Measurements from ENCODE around the gene CD247.

DNA sequence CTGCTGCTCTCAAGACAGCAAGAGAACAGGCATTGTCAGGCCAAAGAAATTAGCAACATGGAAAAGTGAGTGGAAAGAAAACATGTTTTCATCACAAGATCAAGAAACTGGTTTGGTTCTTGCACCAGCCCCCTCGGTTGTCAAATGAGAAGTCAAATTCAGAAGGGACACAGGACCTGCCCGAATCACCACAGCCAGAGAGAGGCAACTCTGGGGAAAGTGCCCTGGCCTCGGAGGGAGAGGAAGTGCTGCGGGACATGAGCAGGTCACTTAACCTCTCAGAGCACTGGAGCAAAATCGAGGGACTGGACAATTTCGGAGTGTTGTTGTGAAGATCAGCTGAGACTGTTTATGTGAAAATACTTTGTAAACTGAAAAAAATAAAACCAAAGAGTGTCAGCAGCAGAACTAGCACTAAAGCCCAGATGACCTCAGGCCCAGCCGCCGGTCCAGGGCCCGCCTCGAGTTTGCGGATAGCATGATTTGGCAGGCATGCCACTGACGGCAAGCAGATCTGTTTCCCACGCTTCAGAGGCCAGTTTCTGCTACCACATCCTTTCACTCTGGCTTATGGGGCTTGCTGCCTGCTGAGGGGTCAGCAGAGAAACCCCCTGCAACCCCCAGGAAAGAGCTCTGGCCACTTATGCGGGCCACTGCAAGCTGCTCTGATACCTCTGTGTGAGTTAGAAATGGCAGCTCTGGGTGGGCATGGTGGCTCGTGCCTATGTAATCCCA, 32.1 kb downstream of the CD247 start:
- TF ChIP-seq REST (IDR thresholded peaks at IDR 0.05; ENCODE audit: insufficient read depth in 1 of 2, low read depth in 2 of 2, low read length in 1 of 2), result no peak
- TF ChIP-seq, protein P1, sequence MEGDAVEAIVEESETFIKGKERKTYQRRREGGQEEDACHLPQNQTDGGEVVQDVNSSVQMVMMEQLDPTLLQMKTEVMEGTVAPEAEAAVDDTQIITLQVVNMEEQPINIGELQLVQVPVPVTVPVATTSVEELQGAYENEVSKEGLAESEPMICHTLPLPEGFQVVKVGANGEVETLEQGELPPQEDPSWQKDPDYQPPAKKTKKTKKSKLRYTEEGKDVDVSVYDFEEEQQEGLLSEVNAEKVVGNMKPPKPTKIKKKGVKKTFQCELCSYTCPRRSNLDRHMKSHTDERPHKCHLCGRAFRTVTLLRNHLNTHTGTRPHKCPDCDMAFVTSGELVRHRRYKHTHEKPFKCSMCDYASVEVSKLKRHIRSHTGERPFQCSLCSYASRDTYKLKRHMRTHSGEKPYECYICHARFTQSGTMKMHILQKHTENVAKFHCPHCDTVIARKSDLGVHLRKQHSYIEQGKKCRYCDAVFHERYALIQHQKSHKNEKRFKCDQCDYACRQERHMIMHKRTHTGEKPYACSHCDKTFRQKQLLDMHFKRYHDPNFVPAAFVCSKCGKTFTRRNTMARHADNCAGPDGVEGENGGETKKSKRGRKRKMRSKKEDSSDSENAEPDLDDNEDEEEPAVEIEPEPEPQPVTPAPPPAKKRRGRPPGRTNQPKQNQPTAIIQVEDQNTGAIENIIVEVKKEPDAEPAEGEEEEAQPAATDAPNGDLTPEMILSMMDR (IDR thresholded peaks at IDR 0.05), result no peak
- no peak for TF ChIP-seq POLR2AphosphoS5 (IDR thresholded peaks at IDR 0.05; ENCODE audit: low read depth, low read length)
- TF ChIP-seq SIN3A (IDR thresholded peaks at IDR 0.05; ENCODE audit: borderline replicate concordance, insufficient read depth, low read depth, low read length), result no peak

Measured in Panc1 (cell line).